Astrocyte (in vitro differentiated cells and primary cell): ENCODE measurements around the gene KRT83. TPM values are rescaled to one million over a fixed set of nuclear protein-coding genes. Genes with fewer than 3 reads are reported as not detected.

Experiments used
- DNase-seq: peaks from one replicate; pipeline ENCODE4 v3.0.0-alpha.2; 2010; ENCODE audit warnings: low read depth
- FAIRE-seq: peaks from 2 replicates; lab custom pipeline; 2011; peaks lifted over from hg19 to GRCh38; lab: Jason Lieb, UNC
- H2AFZ ChIP-seq: 2 replicates; pipeline ENCODE4 v1.6.0; 2012; ENCODE audit warnings: low read depth, low read length, inconsistent platforms
- H3K27ac ChIP-seq: 2 replicates; pipeline ENCODE4 v1.5.1; 2011; ENCODE audit warnings: low read depth, low read length, inconsistent platforms
- H3K27me3 ChIP-seq: 2 replicates; pipeline ENCODE4 v1.6.0; 2011; ENCODE audit warnings: low read length, inconsistent platforms; ENCODE audit not compliant: insufficient read depth
- H3K36me3 ChIP-seq: 2 replicates; pipeline ENCODE4 v1.5.1; 2011; ENCODE audit warnings: low read length, inconsistent platforms; ENCODE audit not compliant: insufficient read depth
- H3K4me1 ChIP-seq: 2 replicates; pipeline ENCODE4 v1.5.1; 2011; ENCODE audit warnings: low read length, inconsistent platforms; ENCODE audit not compliant: insufficient read depth
- H3K4me2 ChIP-seq: 2 replicates; pipeline ENCODE4 v1.6.0; 2012; ENCODE audit warnings: low read length, inconsistent platforms
- H3K4me3 ChIP-seq: 2 replicates; pipeline ENCODE4 v1.5.1; 2011; ENCODE audit warnings: low read depth, mild to moderate bottlenecking, low read length, inconsistent platforms; ENCODE audit not compliant: insufficient read depth
- H3K79me2 ChIP-seq: 2 replicates; pipeline ENCODE4 v1.6.0; 2012; ENCODE audit warnings: mild to moderate bottlenecking, low read length, inconsistent platforms; ENCODE audit not compliant: insufficient read depth
- H3K9ac ChIP-seq: 2 replicates; pipeline ENCODE4 v1.6.0; 2012; ENCODE audit warnings: mild to moderate bottlenecking, low read length, inconsistent platforms
- H3K9me3 ChIP-seq: 2 replicates; pipeline ENCODE4 v1.5.1; 2012; ENCODE audit warnings: low read depth, mild to moderate bottlenecking, low read length, inconsistent platforms; ENCODE audit not compliant: insufficient read depth
- H4K20me1 ChIP-seq: 2 replicates; pipeline ENCODE4 v1.6.0; 2012; ENCODE audit warnings: low read length, inconsistent platforms; ENCODE audit not compliant: insufficient read depth
- H3K27ac Mint-ChIP-seq: one replicate; pipeline ENCODE4 v1.8.0; 2021; ENCODE audit warnings: mild to moderate bottlenecking, mixed read lengths; ENCODE audit not compliant: unreplicated experiment
- H3K27me3 Mint-ChIP-seq: one replicate; pipeline ENCODE4 v1.8.0; 2021; ENCODE audit warnings: low read depth, mixed read lengths; ENCODE audit not compliant: unreplicated experiment
- H3K36me3 Mint-ChIP-seq: one replicate; pipeline ENCODE4 v1.8.0; 2021; ENCODE audit warnings: low read depth, mixed read lengths; ENCODE audit not compliant: unreplicated experiment
- H3K4me1 Mint-ChIP-seq: one replicate; pipeline ENCODE4 v1.8.0; 2021; ENCODE audit warnings: low read depth, mixed read lengths; ENCODE audit not compliant: unreplicated experiment
- H3K4me3 Mint-ChIP-seq: one replicate; pipeline ENCODE4 v1.8.0; 2021; ENCODE audit warnings: mild to moderate bottlenecking, moderate library complexity, mixed read lengths; ENCODE audit not compliant: unreplicated experiment
- H3K9me3 Mint-ChIP-seq: one replicate; pipeline ENCODE4 v1.8.0; 2021; ENCODE audit warnings: mild to moderate bottlenecking, mixed read lengths; ENCODE audit not compliant: unreplicated experiment
- EZH2 ChIP-seq: IDR thresholded peaks from 2 replicates; pipeline ENCODE4 v1.6.1; 2012; ENCODE audit warnings: mild to moderate bottlenecking, low read length, inconsistent platforms; ENCODE audit not compliant: insufficient read depth
- total RNA-seq: library from RNA; stranded (reverse); gene quantifications from 2 replicates; pipeline ENCODE4 v1.2.1, GENCODE V29; 2021
- TF ChIP-seq, protein P1 (sequence below): IDR thresholded peaks from 2 replicates; pipeline ENCODE4 v1.5.1; 2011; ENCODE audit warnings: low read depth, mild to moderate bottlenecking, inconsistent platforms, low read length, moderate library complexity; ENCODE audit not compliant: insufficient read depth

KRT83 gene
- total RNA-seq, 1 donor from 2014 or later = not detected

DNA sequence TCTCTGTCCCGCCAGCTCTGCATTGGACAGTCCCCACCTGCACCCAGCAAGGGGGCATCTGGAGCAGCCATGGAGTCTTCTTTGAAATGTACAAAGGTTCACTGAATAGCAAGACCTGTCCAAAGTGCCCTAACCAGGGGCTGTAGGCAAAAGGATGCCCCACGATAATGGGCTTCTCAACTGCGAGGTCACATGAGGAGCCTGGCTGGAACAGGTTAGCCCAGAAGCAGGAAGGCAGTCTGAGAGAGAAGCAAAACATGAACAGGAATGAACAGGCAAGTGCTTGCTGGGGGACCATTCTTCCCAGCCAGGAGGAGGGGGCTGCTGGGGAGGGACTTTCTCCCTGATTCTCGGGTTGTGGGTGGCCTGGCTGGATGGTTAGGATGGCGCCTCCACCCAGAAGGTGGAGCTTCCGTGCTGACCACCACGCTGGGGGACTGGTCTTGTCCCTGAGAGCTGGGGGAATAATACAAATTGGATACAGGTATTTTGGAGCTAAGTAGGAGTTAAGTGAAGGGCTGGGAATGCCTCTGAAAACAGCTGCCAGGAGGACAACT lies 39.0 kb upstream of the KRT83 start:
- no peaks in the 10 kb centered on the region for H3K4me1 Mint-ChIP-seq
- Histone ChIP-seq H3K4me1 (no peaks in the 10 kb centered on the region), H3K27ac (no peak overlapping the region), H3K27me3 (peaks cover 9% of the 10 kb centered on the region), H3K4me3 (no peak overlapping the region), H4K20me1 (no peaks in the 10 kb centered on the region), H3K9me3 (no peaks in the 10 kb centered on the region), H3K4me2 (no peak overlapping the region), H3K36me3 (no peaks in the 10 kb centered on the region), H3K79me2 (no peaks in the 10 kb centered on the region), H2AFZ (no peak overlapping the region), H3K9ac (no peak overlapping the region)
- TF ChIP-seq EZH2 = no peak
- TF ChIP-seq, protein P1, sequence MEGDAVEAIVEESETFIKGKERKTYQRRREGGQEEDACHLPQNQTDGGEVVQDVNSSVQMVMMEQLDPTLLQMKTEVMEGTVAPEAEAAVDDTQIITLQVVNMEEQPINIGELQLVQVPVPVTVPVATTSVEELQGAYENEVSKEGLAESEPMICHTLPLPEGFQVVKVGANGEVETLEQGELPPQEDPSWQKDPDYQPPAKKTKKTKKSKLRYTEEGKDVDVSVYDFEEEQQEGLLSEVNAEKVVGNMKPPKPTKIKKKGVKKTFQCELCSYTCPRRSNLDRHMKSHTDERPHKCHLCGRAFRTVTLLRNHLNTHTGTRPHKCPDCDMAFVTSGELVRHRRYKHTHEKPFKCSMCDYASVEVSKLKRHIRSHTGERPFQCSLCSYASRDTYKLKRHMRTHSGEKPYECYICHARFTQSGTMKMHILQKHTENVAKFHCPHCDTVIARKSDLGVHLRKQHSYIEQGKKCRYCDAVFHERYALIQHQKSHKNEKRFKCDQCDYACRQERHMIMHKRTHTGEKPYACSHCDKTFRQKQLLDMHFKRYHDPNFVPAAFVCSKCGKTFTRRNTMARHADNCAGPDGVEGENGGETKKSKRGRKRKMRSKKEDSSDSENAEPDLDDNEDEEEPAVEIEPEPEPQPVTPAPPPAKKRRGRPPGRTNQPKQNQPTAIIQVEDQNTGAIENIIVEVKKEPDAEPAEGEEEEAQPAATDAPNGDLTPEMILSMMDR = no peak
- FAIRE-seq (no peak), DNase-seq (no peak)
- H3K9me3 Mint-ChIP-seq = peaks cover 3% of the 10 kb centered on the region
- H3K36me3 Mint-ChIP-seq = no peaks in the 10 kb centered on the region
- no peak overlapping the region for H3K4me3 Mint-ChIP-seq
- peaks cover 60% of the 10 kb centered on the region for H3K27me3 Mint-ChIP-seq
- H3K27ac Mint-ChIP-seq = no peak overlapping the region

DNA sequence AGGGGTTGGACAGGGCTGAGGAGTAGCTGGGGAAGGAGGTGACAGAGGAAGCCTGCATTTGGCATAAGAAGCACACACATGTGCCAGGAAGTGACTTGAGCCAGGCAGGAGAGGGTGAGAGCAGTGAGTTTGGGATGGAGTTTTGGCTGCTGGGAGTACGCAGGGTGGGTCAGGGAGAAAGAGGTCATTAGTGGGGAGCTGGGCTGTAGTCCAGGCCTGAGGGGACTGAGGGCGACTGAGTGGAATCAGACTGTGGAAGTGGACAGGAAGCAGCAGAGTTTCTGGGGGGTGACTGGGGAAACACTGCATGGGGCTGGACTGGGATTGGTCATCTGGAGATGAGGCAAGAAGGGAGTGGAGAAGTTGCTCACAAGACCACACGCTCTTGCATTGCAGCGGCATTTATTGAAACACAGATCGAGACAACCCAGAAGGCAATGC lies 38.4 kb upstream of the KRT83 start:
- Mint-ChIP-seq H3K27me3 (peaks cover 60% of the 10 kb centered on the region), H3K4me3 (no peak overlapping the region), H3K4me1 (no peaks in the 10 kb centered on the region), H3K9me3 (peaks cover 3% of the 10 kb centered on the region), H3K36me3 (no peaks in the 10 kb centered on the region), H3K27ac (no peak overlapping the region)
- no peaks in the 10 kb centered on the region for H3K36me3 ChIP-seq
- no peaks in the 10 kb centered on the region for H3K9me3 ChIP-seq
- DNase-seq = no peak
- peaks cover 12% of the 10 kb centered on the region for H3K27me3 ChIP-seq
- TF ChIP-seq EZH2 = no peak
- TF ChIP-seq, protein P1 = no peak
- H3K79me2 ChIP-seq = no peaks in the 10 kb centered on the region
- no peak overlapping the region for H3K4me2 ChIP-seq
- no peak overlapping the region for H3K9ac ChIP-seq
- no peak overlapping the region for H3K27ac ChIP-seq
- no peak overlapping the region for H2AFZ ChIP-seq
- no peak for FAIRE-seq
- H3K4me3 ChIP-seq = no peak overlapping the region
- H3K4me1 ChIP-seq = no peaks in the 10 kb centered on the region
- H4K20me1 ChIP-seq = no peaks in the 10 kb centered on the region

DNA sequence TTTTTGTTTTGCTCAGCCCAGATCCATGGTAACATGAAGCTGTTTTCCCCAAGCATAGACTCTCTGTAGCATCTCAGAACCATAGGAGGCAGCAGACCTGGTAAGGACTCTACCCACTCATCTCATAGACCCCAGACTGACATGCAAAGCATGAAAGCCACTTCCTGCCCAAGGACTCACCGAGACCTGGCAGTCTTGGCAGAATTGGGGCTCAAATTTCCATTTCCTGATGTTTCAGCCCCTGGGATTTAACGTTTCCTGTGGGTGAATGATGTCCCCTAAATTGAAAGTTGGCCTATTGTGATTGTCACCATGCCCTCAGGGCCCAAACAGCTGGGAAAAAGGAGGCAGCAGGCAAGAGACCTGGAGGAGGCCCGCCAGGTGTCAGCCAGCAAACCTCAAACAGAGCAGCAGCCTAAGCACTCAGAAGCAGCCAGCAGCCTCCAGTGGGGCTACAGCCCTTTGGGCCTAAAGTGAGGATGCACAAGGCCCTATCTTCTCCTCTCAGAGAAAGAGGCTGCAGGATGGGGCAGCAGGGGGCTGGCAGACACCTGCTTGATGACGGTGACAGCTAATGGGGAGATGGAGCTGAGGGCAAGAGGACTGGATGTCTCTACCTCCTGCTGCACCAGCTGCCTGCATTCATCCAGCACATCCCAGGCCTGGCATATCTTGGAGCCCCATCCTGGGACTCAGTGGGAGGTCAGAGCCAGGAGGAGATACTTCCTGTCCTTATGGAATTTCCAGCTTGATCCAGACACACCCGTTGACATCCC lies 37.6 kb upstream of the KRT83 start:
- Histone ChIP-seq H3K27me3 (peaks cover 17% of the 10 kb centered on the region), H3K79me2 (no peaks in the 10 kb centered on the region), H3K27ac (no peak overlapping the region), H3K9ac (no peak overlapping the region), H3K4me2 (no peak overlapping the region), H3K36me3 (no peaks in the 10 kb centered on the region), H3K9me3 (no peaks in the 10 kb centered on the region), H2AFZ (no peak overlapping the region), H3K4me3 (no peak overlapping the region), H3K4me1 (no peaks in the 10 kb centered on the region), H4K20me1 (no peaks in the 10 kb centered on the region)
- Mint-ChIP-seq H3K27me3 (peaks cover 57% of the 10 kb centered on the region), H3K9me3 (peaks cover 3% of the 10 kb centered on the region), H3K27ac (no peak overlapping the region), H3K4me3 (no peak overlapping the region), H3K4me1 (no peaks in the 10 kb centered on the region), H3K36me3 (no peaks in the 10 kb centered on the region)
- FAIRE-seq = no peak
- no peak for DNase-seq
- TF ChIP-seq EZH2 = no peak
- TF ChIP-seq, protein P1 = no peak
